ENCODE data around the gene BST1.
"Not testable (repeated sequence)": the region's sequence is repeated elsewhere in the genome, so short reads cannot be mapped to it uniquely, and the experiment has no call there.

BST1 gene

DNA sequence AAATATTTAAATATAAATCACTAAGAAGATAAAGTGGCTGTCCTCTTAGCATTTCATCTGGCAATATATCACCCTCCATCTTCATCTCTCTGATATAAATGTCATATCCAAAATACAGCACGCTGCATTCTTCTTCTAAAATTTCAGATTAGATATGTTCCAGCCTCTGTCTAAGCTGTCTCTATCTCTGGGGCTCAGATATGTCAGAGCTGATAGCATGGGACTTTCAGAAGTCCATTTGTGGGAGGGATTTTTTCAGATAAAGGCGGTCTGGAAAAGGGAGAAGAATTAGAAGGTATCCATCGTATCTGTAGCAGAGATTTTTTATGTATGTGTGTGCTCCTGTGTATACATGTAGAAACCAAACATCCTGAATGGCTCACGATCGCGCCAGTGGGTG is 50.2 kb downstream of the BST1 start:
- DNase-seq, result no peak

GRCh38 chr4:15753786-15754185 is 50.9 kb downstream of the BST1 start:
- DNase-seq, result no peak

DNA sequence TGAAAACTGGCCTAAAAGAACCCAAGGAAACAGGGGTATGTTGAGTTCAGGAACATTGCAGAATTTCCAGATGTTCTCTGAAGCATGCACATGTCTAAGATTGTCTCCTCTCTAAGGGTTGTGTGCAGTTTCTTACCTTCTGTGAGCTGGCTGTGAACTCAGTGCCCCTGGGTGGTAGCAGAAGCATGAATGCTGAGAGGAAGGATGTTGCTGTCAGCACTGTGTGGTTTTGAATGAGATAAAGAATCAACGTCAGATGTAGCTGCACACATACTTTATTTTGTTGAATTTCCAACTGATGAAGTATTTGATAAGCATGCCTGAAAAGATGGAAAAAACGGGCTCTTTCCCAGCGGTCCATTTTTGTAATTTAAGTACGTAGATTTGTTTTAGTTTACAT is 51.5 kb downstream of the BST1 start:
- DNase-seq, result no peak

DNA sequence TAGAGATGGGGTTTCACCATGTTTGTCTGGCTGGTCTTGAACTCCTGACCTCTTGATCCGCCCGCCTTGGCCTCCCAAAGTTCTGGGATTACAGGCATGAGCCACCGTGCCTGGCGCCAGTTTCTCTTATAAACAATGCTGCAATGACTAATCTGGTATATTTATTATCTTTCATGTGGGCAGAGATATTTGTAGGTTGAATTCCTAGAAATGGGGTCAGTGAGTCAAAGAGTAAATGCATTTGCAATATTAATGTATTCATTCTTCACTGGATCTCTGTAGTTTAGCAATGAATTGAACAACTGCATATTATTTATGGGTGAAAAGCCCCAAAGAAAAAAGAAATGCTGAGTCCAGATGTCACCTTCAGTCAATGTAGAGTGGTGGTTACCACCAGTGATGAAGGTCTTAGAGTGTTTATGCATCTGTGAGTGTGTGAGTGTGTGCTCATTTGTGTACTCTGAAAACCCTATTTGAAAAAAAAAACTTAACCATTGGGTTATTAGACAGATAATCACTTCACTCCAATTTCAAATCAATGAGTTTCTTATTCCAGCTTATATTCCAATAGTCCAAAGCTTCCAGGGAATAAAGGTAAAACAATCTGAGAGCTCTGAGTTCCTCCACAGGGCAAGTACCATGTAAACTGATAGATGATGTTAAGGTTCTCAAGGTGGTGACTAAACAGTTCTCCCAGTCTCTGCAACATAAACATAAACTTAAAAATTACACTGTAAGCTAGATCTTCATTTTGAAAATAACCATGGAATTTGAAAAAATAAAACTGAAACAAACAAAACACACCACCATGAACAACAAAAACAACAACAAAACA is 52.7 kb downstream of the BST1 start:
- DNase-seq, result no peak

GRCh38 chr4:15756361-15756861 is 53.5 kb downstream of the BST1 start:
- DNase-seq, result no peak

DNA sequence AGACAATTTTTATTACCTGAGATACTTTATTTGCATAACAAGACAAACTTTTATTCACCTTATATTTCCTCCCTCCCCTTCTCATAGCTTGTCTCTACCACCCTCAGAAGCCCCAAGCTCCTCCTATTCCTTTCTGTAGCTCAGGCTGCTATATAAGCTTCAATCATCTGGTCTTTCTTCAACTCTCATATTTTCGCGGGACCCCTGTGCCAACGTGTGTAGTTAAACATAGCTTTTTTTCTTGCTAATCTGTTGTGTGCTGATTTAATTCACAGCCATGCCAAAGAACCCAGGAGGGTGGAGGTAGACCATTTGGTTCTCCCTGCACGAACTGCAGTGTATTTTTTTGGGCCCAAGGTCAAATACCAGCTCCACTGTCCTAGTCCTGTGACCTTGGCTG is 54.2 kb downstream of the BST1 start:
- DNase-seq, result no peak

DNA sequence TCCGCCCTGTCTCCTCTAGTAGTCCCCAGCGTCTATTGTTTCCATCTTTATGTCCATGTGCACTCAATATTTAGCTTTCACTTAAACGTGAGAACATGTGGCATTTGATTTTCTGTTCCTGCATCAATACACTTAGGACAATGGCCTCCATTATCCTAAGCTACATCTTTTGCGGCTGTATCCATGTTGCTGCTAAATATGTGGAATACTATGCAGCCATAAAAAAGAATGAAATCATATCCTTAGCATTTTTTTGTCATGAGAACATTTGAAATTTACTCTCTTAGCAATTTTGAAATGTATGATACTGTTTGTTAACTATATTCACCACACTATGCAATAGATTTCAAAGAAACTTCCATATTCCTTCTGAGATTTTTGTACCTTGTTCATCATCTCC is 55.4 kb downstream of the BST1 start:
- DNase-seq, result no peak

DNA sequence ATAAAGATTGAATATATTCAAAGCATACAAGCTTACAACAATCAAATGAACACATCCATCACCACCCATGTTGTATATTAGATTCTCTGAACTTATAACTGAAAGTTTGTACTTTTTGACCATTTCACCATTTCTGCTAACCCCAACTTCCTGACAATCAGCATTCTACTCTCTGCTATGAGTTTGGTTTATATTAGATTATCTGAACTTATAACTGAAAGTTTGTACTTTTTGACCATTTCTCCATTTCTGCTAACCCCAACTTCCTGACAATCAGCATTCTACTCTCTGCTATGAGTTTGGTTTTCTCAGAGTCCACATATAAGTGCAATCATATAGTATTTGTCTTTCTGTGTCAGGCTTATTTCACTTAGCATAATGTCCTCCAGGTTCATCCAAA is 59.6 kb downstream of the BST1 start:
- DNase-seq, result not testable (repeated sequence)

GRCh38 chr4:15765391-15765790 is 62.5 kb downstream of the BST1 start:
- DNase-seq, result no peak

GRCh38 chr4:15765910-15766697 is 63.2 kb downstream of the BST1 start:
- DNase-seq, result no peak

DNA sequence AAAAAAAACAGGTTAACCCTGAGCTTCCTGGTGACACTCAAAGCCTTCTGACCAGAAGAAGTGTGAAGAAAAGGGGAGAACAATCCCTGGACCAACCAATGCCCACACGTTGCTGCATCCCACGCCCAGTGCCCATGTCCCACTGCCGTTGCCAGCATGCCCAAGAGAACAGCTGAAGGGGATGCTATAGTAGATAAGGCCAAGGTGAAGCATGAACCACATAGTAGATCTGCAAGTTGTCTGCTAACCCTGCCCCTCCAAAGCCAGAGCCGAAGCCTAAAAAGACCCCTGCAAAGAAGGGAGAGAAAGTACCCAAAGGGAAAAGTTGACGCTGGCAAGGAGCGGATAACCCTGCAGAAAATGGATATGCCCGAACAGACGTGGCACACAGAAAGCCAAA is 64.0 kb downstream of the BST1 start:
- no peak for DNase-seq

- DNase-seq, result no peak
Observed at GRCh38 chr4:15769202-15769601, 66.3 kb downstream of the BST1 start.

DNA sequence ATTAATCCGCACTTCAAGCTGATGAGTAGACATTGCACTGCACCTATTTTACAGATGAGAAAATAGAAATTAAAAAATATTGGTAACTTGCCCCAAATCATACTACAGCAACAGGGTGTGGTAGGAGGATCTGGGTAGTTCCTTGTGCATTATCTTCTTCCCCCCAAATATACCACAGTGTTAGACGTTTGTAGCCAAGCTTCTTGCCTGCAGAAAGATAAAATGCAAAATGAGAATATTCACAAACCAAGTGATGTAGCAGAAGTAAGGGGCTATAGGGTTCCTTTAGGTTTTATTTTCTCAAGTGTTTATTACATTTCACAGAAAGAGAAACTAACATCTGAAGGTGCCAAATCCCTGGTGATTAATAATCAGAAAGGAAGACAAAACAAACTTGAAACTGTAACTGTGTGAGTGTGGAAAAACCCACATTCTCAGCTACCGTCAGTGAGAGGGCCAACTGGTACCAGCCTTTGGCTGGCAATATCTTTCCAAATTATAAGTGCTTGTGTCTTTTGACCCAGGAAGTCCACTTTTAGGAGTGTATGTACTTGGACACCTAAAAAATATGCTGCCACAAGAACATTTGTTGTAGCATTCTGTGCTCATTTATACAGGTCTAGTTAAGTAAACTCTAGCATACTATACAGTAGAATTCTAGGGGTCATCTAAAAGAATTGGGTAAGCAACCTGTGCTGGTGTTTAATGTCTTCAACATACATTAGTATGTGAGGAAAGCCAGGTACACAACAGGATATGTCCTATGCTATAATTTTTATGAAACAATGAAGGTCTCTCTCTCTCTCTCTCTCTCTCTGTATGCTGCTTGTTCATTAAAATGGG is 68.6 kb downstream of the BST1 start:
- DNase-seq, result no peak

DNA sequence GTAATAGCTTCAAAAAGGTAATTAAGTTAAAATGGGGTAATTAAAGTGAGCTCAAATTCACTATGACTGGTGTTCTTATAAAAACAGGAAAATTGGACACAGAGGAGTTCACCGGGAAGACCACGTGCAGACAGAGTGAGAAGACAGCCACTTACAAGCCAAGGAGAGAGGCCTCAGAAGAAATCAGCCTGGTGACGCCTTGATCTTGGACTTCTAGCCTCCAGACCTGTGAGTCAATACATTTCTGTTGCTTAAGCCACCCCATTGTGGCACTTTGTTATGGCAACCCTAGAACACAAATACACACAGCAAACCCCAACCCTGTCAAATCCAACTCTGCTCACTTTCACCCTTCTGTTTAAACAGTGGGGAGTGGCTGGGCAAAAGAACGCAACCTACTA is 71.2 kb downstream of the BST1 start:
- no peak for DNase-seq

GRCh38 chr4:15776871-15777648 is 74.2 kb downstream of the BST1 start:
- no peak for DNase-seq

GRCh38 chr4:15777697-15778288 is 74.9 kb downstream of the BST1 start:
- DNase-seq, result no peak

- peak; percentile 52 for DNase-seq
Observed at GRCh38 chr4:15778289-15779241, 75.7 kb downstream of the BST1 start, which contains the start of gene CD38. Gene CD38, plus strand, starts transcription at chr4:15778328. Its CDS starts 87 bp downstream, at chr4:15778415.

- peak; percentile 64 for DNase-seq
Observed at GRCh38 chr4:15779306-15779705, 76.4 kb downstream of the BST1 start.

DNA sequence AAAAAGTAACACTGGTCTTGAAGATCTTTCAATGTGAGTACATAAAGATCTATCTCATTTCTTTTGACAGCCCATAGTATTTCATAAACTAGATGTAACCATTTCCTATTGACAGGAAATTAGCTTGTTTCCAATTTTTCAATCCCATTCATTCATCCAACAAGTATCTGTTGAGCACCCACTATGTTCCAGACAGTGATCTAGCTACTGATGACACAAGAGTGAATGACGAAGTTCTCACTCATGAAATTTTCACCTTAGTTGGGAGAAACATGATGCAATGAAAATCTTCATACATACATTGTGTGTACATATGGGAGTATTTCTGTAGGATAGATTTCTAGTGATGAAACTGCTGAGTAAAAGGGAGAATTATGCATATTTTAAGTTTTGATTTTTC is 76.9 kb downstream of the BST1 start:
- DNase-seq, result no peak

DNA sequence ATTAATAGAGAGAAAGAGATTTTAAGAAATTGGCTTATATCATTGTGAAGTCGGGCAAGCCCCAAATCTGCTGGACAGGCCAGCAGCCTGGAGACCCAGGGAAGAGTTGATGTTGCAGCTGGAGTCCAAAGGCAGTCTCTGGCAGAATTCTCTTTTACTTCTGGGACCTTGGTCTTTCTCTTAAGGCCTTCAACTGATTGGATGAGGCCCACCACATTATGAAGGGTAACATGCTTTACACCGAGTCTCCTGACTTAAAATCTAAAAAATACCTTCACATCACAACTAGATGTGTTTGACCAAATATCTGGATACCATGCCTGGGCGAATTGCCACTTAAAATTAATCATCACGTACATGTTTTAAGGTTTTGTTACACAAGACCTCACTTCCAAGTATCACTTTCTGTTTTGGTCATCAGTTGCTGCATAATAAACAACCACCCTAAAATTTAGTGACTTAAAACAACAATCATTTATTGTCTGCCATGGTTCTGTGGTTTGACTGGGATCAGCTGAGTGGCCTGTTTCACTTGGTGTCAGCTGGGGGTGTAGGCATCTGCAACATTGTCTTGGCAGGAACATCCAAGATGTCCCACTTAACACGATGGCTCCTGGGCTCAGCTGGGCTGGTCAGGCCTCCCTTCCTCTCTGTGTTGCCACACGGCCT is 78.7 kb downstream of the BST1 start:
- no peak for DNase-seq
